Measurements from ENCODE around the gene ATP8B4. TPM values are rescaled to one million over a fixed set of nuclear protein-coding genes. Genes with fewer than 3 reads are reported as not detected.
"Not testable (repeated sequence)": the region's sequence is repeated elsewhere in the genome, so short reads cannot be mapped to it uniquely, and the experiment has no call there.

Gene ATP8B4, protein sequence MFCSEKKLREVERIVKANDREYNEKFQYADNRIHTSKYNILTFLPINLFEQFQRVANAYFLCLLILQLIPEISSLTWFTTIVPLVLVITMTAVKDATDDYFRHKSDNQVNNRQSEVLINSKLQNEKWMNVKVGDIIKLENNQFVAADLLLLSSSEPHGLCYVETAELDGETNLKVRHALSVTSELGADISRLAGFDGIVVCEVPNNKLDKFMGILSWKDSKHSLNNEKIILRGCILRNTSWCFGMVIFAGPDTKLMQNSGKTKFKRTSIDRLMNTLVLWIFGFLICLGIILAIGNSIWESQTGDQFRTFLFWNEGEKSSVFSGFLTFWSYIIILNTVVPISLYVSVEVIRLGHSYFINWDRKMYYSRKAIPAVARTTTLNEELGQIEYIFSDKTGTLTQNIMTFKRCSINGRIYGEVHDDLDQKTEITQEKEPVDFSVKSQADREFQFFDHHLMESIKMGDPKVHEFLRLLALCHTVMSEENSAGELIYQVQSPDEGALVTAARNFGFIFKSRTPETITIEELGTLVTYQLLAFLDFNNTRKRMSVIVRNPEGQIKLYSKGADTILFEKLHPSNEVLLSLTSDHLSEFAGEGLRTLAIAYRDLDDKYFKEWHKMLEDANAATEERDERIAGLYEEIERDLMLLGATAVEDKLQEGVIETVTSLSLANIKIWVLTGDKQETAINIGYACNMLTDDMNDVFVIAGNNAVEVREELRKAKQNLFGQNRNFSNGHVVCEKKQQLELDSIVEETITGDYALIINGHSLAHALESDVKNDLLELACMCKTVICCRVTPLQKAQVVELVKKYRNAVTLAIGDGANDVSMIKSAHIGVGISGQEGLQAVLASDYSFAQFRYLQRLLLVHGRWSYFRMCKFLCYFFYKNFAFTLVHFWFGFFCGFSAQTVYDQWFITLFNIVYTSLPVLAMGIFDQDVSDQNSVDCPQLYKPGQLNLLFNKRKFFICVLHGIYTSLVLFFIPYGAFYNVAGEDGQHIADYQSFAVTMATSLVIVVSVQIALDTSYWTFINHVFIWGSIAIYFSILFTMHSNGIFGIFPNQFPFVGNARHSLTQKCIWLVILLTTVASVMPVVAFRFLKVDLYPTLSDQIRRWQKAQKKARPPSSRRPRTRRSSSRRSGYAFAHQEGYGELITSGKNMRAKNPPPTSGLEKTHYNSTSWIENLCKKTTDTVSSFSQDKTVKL
- total RNA-seq, result 10 to 100 TPM; 69.2 to 98.3 TPM

DNA sequence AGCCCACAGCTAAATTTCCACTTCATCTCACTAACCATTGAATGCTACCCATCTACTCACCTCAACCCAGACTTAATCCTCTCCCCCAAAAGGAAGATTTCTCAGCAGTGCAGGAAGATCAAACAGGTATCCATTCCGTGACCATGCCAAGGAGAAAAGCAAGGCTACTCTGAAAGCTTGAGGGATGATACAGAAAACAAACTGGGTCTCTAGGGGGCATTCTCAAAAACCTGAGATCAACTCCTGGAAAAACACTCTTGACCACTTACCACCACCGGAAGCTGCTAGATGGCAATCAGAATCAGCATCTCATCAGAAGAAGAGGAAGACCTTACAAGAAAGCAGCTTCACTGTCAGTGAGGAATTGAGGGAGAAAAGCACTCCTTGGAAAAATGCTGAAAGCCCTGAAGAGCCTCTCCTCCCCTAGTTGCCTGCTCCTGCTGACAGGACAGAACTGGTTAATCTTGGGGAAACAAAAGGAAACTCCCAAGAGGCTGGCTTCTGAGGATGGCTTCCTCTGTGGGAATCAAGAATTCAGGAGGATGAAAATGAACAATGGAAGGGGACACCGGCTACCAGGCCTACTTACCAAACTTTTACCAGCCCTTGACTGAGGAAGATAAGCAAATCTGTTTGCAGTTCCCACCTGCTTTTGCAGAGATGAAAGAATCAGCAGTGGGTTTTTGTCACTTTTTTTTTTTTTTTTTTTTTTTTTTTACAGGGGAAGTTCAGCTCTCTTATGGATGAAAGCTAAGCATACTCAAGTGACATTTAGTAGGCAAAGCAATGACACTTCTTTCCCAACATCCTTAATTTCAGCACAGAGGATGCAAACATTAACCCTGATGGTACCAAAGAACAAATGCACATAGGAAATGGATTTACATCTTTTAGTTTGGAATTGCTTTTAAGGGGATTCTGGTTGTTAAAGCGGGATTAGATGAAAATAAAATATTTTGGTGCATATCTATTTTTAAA, at the start of gene ATP8B4:
Gene ATP8B4 (minus strand): TSS at position 171 of the 978 bp plus-strand sequence. CDS start 12,267 bp downstream, outside the sequence.
- CTCF ChIA-PET, result interaction anchor here (1.8 to 6.3 kb wide), 7 partner anchors 9 to 64 kb away, joined by 8 to 73 read pairs (median 11); partner anchors contain the start of gene SLC27A2
- Mint-ChIP-seq H3K27ac (peak within 1 kb of the TSS; percentile 96), H3K4me3 (peak within 1 kb of the TSS; percentile 95), H3K9me3 (ENCODE audit: low read depth) (peaks cover 8% of the 10 kb centered on the region), H3K27me3 (no peaks in the 10 kb centered on the region), H3K36me3 (peaks cover 56% of the 10 kb centered on the region), H3K4me1 (peaks cover 68% of the 10 kb centered on the region)
- DNase-seq (peak; percentile 83), ATAC-seq (peak; percentile 73)

DNA sequence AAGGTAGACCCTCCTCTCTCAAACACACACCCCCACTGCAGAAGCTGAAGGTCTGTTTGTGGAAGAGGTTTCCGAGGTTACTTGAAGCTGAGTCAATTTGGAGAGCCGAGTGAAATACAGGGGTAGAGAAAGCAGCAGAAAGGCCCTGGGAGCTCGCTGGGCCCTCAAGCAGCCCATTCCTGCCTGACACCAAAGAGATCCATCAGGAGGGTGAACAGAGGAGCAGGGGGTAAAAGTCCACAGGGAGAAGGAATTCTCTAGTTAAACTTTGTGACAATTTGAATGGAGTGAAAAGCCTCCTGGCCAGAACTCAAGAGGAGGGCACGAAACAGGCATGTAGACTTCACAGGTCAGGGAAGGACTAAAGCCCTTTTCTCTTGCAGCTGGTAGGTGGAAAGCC, 49.3 kb upstream of the ATP8B4 start:
- H3K9me3 Mint-ChIP-seq (ENCODE audit: low read depth), result peaks cover 5% of the 10 kb centered on the region
- H3K27me3 Mint-ChIP-seq, result peaks cover 2% of the 10 kb centered on the region
- H3K4me3 Mint-ChIP-seq, result no peak overlapping the region
- peaks cover 4% of the 10 kb centered on the region for H3K4me1 Mint-ChIP-seq
- no peak overlapping the region for H3K27ac Mint-ChIP-seq
- ATAC-seq (no peak), DNase-seq (no peak)
- CTCF ChIA-PET, result no interaction called here
- peaks cover 40% of the 10 kb centered on the region for H3K36me3 Mint-ChIP-seq

DNA sequence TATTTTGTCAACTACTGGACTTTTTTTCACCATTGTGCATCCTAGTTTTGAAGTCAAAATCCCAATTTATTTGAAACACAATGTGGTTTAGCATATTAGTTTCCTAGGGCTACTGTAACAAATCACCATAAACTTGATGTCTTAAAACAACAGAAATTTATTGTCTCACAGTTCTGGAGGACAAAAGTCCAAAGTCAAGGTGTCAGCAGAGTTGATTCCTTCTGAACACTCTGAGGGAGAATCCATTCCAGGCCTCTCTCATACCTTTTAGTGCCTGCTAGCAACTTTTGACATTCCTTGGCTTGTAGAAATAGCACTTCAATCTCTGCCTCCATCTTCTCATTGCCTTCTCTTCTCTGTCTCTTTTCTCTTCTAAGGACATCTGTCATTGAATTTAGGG, 48.1 kb upstream of the ATP8B4 start:
- CTCF ChIA-PET, result no interaction called here
- ATAC-seq (no peak), DNase-seq (no peak)
- Mint-ChIP-seq H3K27ac (no peak overlapping the region), H3K4me3 (no peak overlapping the region), H3K4me1 (peaks cover 5% of the 10 kb centered on the region), H3K27me3 (peaks cover 6% of the 10 kb centered on the region), H3K36me3 (peaks cover 44% of the 10 kb centered on the region), H3K9me3 (ENCODE audit: low read depth) (peaks cover 8% of the 10 kb centered on the region)

- CTCF ChIA-PET, result no interaction called here
- Mint-ChIP-seq H3K36me3 (peaks cover 40% of the 10 kb centered on the region), H3K9me3 (ENCODE audit: low read depth) (peaks cover 3% of the 10 kb centered on the region), H3K27ac (no peak overlapping the region), H3K4me1 (peaks cover 5% of the 10 kb centered on the region), H3K4me3 (no peak overlapping the region), H3K27me3 (peaks cover 7% of the 10 kb centered on the region)
- no peak for DNase-seq
- ATAC-seq, result no peak
Observed at GRCh38 chr15:50166216-50166615, 47.2 kb upstream of the ATP8B4 start.

GRCh38 chr15:50164458-50164857, 45.4 kb upstream of the ATP8B4 start:
- CTCF ChIA-PET, result interaction anchor here (0.5 kb wide), 1 partner anchor 10 kb away, joined by 3 read pairs; no protein-coding TSS in a partner anchor

GRCh38 chr15:50163719-50164410, 44.8 kb upstream of the ATP8B4 start:
- H3K27ac Mint-ChIP-seq, result no peak overlapping the region
- CTCF ChIA-PET, result interaction anchor here (0.5 kb wide), 1 partner anchor 10 kb away, joined by 3 read pairs; no protein-coding TSS in a partner anchor

More at GRCh38 chr15:50164458-50164857, 45.4 kb upstream of the ATP8B4 start:
- Mint-ChIP-seq H3K27me3 (peaks cover 21% of the 10 kb centered on the region), H3K27ac (no peak overlapping the region), H3K4me3 (no peak overlapping the region), H3K4me1 (peaks cover 5% of the 10 kb centered on the region), H3K36me3 (peaks cover 34% of the 10 kb centered on the region), H3K9me3 (ENCODE audit: low read depth) (peaks cover 9% of the 10 kb centered on the region)
- DNase-seq (no peak), ATAC-seq (no peak)

DNA sequence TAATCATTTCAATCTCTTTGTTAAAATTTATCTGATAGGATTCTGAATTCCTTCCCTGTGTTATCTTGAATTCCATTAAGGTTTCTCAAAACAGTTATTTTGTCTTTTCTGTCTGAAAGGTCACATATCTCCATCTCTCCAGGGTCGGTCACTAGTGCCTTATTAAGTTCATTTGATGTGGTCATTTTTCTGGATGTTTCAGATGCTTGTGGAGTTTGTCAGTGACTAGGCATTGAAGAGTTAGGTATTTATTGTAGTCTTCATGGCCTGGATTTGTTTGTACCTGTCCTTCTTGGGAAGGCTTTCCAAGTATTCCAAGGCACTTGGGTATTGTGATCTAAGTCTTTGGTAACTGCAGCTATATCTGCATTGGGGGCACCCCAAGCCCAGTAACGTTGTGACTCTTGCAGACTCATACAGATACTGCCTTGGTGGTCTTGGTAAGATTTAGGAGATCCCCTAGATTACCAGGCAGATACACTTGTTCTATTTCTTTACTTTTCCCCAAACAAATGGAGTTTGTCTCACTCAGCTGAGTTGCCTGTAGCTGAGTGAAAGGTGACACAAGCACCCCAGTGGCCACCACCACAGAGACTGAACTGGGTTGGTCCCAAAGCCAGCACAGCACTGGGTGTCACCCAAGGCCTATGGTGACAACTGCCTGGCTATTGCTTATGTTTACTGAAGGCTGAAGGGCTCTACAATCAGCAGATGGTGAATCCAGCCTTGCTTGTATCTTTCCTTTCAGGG, 44.1 kb upstream of the ATP8B4 start:
- Mint-ChIP-seq H3K4me1 (peaks cover 5% of the 10 kb centered on the region), H3K4me3 (no peak overlapping the region), H3K36me3 (peaks cover 30% of the 10 kb centered on the region), H3K27ac (no peak overlapping the region), H3K9me3 (ENCODE audit: low read depth) (peaks cover 9% of the 10 kb centered on the region), H3K27me3 (peaks cover 21% of the 10 kb centered on the region)
- DNase-seq, result no peak
- CTCF ChIA-PET, result no interaction called here
- ATAC-seq, result no peak

More at GRCh38 chr15:50163719-50164410, 44.8 kb upstream of the ATP8B4 start:
- no peak overlapping the region for H3K4me3 Mint-ChIP-seq
- H3K27me3 Mint-ChIP-seq, result peaks cover 21% of the 10 kb centered on the region
- ATAC-seq (no peak), DNase-seq (no peak)
- H3K4me1 Mint-ChIP-seq, result peaks cover 5% of the 10 kb centered on the region
- H3K9me3 Mint-ChIP-seq (ENCODE audit: low read depth), result peaks cover 9% of the 10 kb centered on the region
- peaks cover 34% of the 10 kb centered on the region for H3K36me3 Mint-ChIP-seq

GRCh38 chr15:50158236-50158635, 39.2 kb upstream of the ATP8B4 start:
- Mint-ChIP-seq H3K36me3 (peaks cover 23% of the 10 kb centered on the region), H3K27me3 (peaks cover 29% of the 10 kb centered on the region)
- DNase-seq; H3K4me3 Mint-ChIP-seq; H3K27ac Mint-ChIP-seq; CTCF ChIA-PET; H3K4me1 Mint-ChIP-seq; H3K9me3 Mint-ChIP-seq (ENCODE audit: low read depth); ATAC-seq: not testable (repeated sequence)

- no peak for ATAC-seq
- no peak for DNase-seq
- CTCF ChIA-PET, result interaction anchor here (0.7 to 1.3 kb wide), 3 partner anchors 164 to 1192 kb away, joined by 4 to 6 read pairs (median 5); no protein-coding TSS in a partner anchor
- Mint-ChIP-seq H3K4me1 (peaks cover 20% of the 10 kb centered on the region), H3K4me3 (no peak overlapping the region), H3K36me3 (peaks cover 6% of the 10 kb centered on the region), H3K27ac (no peak overlapping the region), H3K27me3 (peaks cover 8% of the 10 kb centered on the region), H3K9me3 (ENCODE audit: low read depth) (no peaks in the 10 kb centered on the region)
Observed at GRCh38 chr15:50151476-50151875, 32.4 kb upstream of the ATP8B4 start.

GRCh38 chr15:50150851-50151250, 31.8 kb upstream of the ATP8B4 start:
- peaks cover 4% of the 10 kb centered on the region for H3K27me3 Mint-ChIP-seq
- ATAC-seq, result no peak
- H3K27ac Mint-ChIP-seq, result no peak overlapping the region
- DNase-seq, result no peak
- peaks cover 22% of the 10 kb centered on the region for H3K4me1 Mint-ChIP-seq
- CTCF ChIA-PET, result interaction anchor here (0.7 to 1.3 kb wide), 2 partner anchors 165 to 1193 kb away, joined by 4 to 6 read pairs; no protein-coding TSS in a partner anchor
- H3K36me3 Mint-ChIP-seq, result peaks cover 2% of the 10 kb centered on the region
- no peaks in the 10 kb centered on the region for H3K9me3 Mint-ChIP-seq (ENCODE audit: low read depth)
- no peak overlapping the region for H3K4me3 Mint-ChIP-seq

GRCh38 chr15:50150349-50150748, 31.3 kb upstream of the ATP8B4 start:
- DNase-seq (no peak), ATAC-seq (peak; percentile 23)
- H3K36me3 Mint-ChIP-seq, result peaks cover 2% of the 10 kb centered on the region
- peaks cover 26% of the 10 kb centered on the region for H3K4me1 Mint-ChIP-seq
- CTCF ChIA-PET, result interaction anchor here (1.0 kb wide), 1 partner anchor 166 kb away, joined by 4 read pairs; no protein-coding TSS in a partner anchor
- H3K27me3 Mint-ChIP-seq, result peaks cover 4% of the 10 kb centered on the region
- no peaks in the 10 kb centered on the region for H3K9me3 Mint-ChIP-seq (ENCODE audit: low read depth)
- no peak overlapping the region for H3K27ac Mint-ChIP-seq
- H3K4me3 Mint-ChIP-seq, result no peak overlapping the region

All from activated CD8-positive, alpha-beta memory T cell treated with anti-CD3 and anti-CD28 coated beads, Interleukin-2, amount 10 ng/mL, durations not matched to agents 7 days and 5 days (primary cell).